Natural killer cell (primary cell): ENCODE data around the gene VPS26B. TPM values are rescaled to one million over a fixed set of nuclear protein-coding genes. Genes with fewer than 3 reads are reported as not detected.

Experiments
- ATAC-seq, 3 donors: fragments of 150-1000 bp in 2 of 3; fragments of 200-7000 bp in 1 of 3; cut with Tn5 transposase; 1 replicate in 1 of 3; 2 replicates in 2 of 3; pipeline ENCODE4 v1.10.0; 2021; ENCODE audit warnings: mild to moderate bottlenecking in 2 of 3, moderate library complexity in 2 of 3
- DNase-seq, 2 donors: peaks; one replicate each; pipeline versions ENCODE4 v3.0.0 to v3.0.0-alpha.2; 2013 to 2021; ENCODE audit warnings: mixed read lengths in 1 of 2
- H3K27ac ChIP-seq: one replicate; pipeline ENCODE4 v1.5.1; 2013; ENCODE audit warnings: mild to moderate bottlenecking, low read length
- H3K27me3 ChIP-seq: one replicate; pipeline ENCODE4 v1.6.1; 2013; ENCODE audit warnings: low read length; ENCODE audit not compliant: control insufficient read depth, insufficient read depth
- H3K36me3 ChIP-seq: one replicate; pipeline ENCODE4 v1.6.1; 2013; ENCODE audit warnings: low read length; ENCODE audit not compliant: control insufficient read depth, insufficient read depth
- H3K4me1 ChIP-seq: one replicate; pipeline ENCODE4 v1.6.1; 2013; ENCODE audit warnings: low read length; ENCODE audit not compliant: control insufficient read depth, insufficient read depth
- H3K4me3 ChIP-seq: one replicate; pipeline ENCODE4 v1.5.1; 2013; ENCODE audit warnings: low read length
- H3K9me3 ChIP-seq: one replicate; pipeline ENCODE4 v1.6.1; 2013; ENCODE audit warnings: low read length; ENCODE audit not compliant: control insufficient read depth, insufficient read depth
- H3K27ac Mint-ChIP-seq, 2 donors: one replicate each; pipeline ENCODE4 v1.8.0; 2022; ENCODE audit warnings: mild to moderate bottlenecking in 2 of 2, mixed read lengths in 2 of 2, moderate library complexity in 1 of 2
- H3K27me3 Mint-ChIP-seq, 2 donors: one replicate each; pipeline ENCODE4 v1.8.0; 2022; ENCODE audit warnings: low read depth in 2 of 2, mixed read lengths in 2 of 2
- H3K36me3 Mint-ChIP-seq: one replicate; pipeline ENCODE4 v1.8.0; 2022; ENCODE audit warnings: mixed read lengths
- H3K4me1 Mint-ChIP-seq, 2 donors: one replicate each; pipeline ENCODE4 v1.8.0; 2022; ENCODE audit warnings: mixed read lengths in 2 of 2
- H3K4me3 Mint-ChIP-seq: one replicate; pipeline ENCODE4 v1.8.0; 2022; ENCODE audit warnings: mild to moderate bottlenecking, moderate library complexity, mixed read lengths
- H3K9me3 Mint-ChIP-seq, 2 donors: one replicate each; pipeline ENCODE4 v1.8.0; 2022; ENCODE audit warnings: mixed read lengths in 2 of 2
- CTCF ChIP-seq: fragments of 200-600 bp; IDR thresholded peaks from one replicate; pipeline ENCODE4 v1.8.0; 2022; ENCODE audit warnings: antibody characterized with exemption
- WGBS: methylation state at CpG from one replicate; pipeline ENCODE4 v1.1.7; 2013; ENCODE audit warnings: missing lambda C conversion rate; ENCODE audit not compliant: insufficient coverage; 5-methylcytosine and 5-hydroxymethylcytosine counted together
- intact Hi-C: fragments of 100-400 bp; cut with micrococcal nuclease; formaldehyde crosslinking; loops from one replicate; pipeline ENCODE4 v1.14.2; 2022
- total RNA-seq, 4 donors: library from RNA; stranded (reverse); fragments of 120-200 nt in 1 of 4; gene quantifications; one replicate each; pipeline versions ENCODE4 v1.2.3 to v1.2.4, GENCODE V29; 2013 to 2022

The VPS26B gene
- total RNA-seq, 3 donors from 2014 or later (not counting 1 experiment from before 2014, with no cell fraction given): 83.0 to 113 (median 107) TPM

- no peaks in the 10 kb centered on the region for H3K36me3 ChIP-seq
- Mint-ChIP-seq H3K27me3 (no peaks in the 10 kb centered on the region), H3K9me3 (no peaks in the 10 kb centered on the region), H3K27ac (peak overlapping the region; percentile 96 to 97), H3K36me3 (no peaks in the 10 kb centered on the region), H3K4me1 (peaks cover 73 to 74% of the 10 kb centered on the region in 2 donors), H3K4me3 (peak overlapping the region; percentile 94)
- intact Hi-C loops: loop anchor here (1.0 to 10.0 kb wide), 2 partner anchors 28 to 360 kb away; partner anchors contain the start of genes ACAD8 and THYN1
- DNase-seq (peak; percentile 36 to 68), ATAC-seq (peak; percentile 4 to 11 (median 9))
- H3K4me3 ChIP-seq: peak overlapping the region; percentile 80
- H3K27ac ChIP-seq: peak overlapping the region; percentile 26
- H3K4me1 ChIP-seq: peaks cover 43% of the 10 kb centered on the region
- under 1% methylated on average over 93 of the region's 93 CpGs for WGBS
- H3K9me3 ChIP-seq: no peaks in the 10 kb centered on the region
- H3K27me3 ChIP-seq: no peaks in the 10 kb centered on the region
- TF ChIP-seq CTCF: no peak
These were observed 516 bp downstream of the VPS26B start for GRCh38 chr11:134224710-134225664.

- ATAC-seq: no peak
- intact Hi-C loops: loop anchor here (10.0 kb wide), 1 partner anchor 358 kb away; no protein-coding TSS in a partner anchor
- no peaks in the 10 kb centered on the region for H3K27me3 ChIP-seq
- H3K4me1 Mint-ChIP-seq: peaks cover 88 to 92% of the 10 kb centered on the region in 2 donors
- 92% methylated on average over 5 of the region's 5 CpGs for WGBS
- no peak overlapping the region for H3K4me3 ChIP-seq
- peaks cover 62% of the 10 kb centered on the region for H3K4me1 ChIP-seq
- peak overlapping the region; percentile 94 for H3K4me3 Mint-ChIP-seq
- H3K27ac ChIP-seq: no peak overlapping the region
- no peak for DNase-seq
- no peaks in the 10 kb centered on the region for H3K9me3 Mint-ChIP-seq
- H3K27me3 Mint-ChIP-seq: no peaks in the 10 kb centered on the region
- TF ChIP-seq CTCF: no peak
- H3K9me3 ChIP-seq: no peaks in the 10 kb centered on the region
- peak overlapping the region; percentile 8 to 48 for H3K27ac Mint-ChIP-seq
- no peaks in the 10 kb centered on the region for H3K36me3 Mint-ChIP-seq
- H3K36me3 ChIP-seq: no peaks in the 10 kb centered on the region
These were observed 2.4 kb downstream of the VPS26B start for GRCh38 chr11:134226806-134227325.

GRCh38 chr11:134228625-134229024 is 4.2 kb downstream of the VPS26B start:
- Mint-ChIP-seq H3K4me1 (peaks cover 88 to 93% of the 10 kb centered on the region in 2 donors), H3K27ac (peak overlapping the region; percentile 10 to 73), H3K9me3 (no peaks in the 10 kb centered on the region), H3K27me3 (no peaks in the 10 kb centered on the region), H3K36me3 (no peaks in the 10 kb centered on the region), H3K4me3 (peak overlapping the region; percentile 82)
- H3K27ac ChIP-seq: no peak overlapping the region
- no peaks in the 10 kb centered on the region for H3K36me3 ChIP-seq
- WGBS: 23% methylated on average over 5 of the region's 6 CpGs
- peak; percentile 36 to 74 for DNase-seq
- ATAC-seq: peak; percentile 15 to 36 (median 18)
- intact Hi-C loops: loop anchor here (10.0 kb wide), 1 partner anchor 356 kb away; no protein-coding TSS in a partner anchor
- H3K27me3 ChIP-seq: no peaks in the 10 kb centered on the region
- TF ChIP-seq CTCF: no peak
- no peak overlapping the region for H3K4me3 ChIP-seq
- peaks cover 73% of the 10 kb centered on the region for H3K4me1 ChIP-seq
- H3K9me3 ChIP-seq: no peaks in the 10 kb centered on the region
